HG02943 (cell line): ENCODE data around the gene GPR17.

ENCODE experiments used
- ATAC-seq: cut with Tn5 transposase; IDR thresholded peaks from one replicate; pipeline ENCODE4 v1.9.1; 2021; ENCODE audit warnings: mild to moderate bottlenecking, low read depth, moderate library complexity; ENCODE audit not compliant: unreplicated experiment

GPR17 gene

GRCh38 chr2:127628767-127629614, 17.0 kb upstream of the GPR17 start:
- ATAC-seq = no peak

GRCh38 chr2:127629637-127630036, 16.3 kb upstream of the GPR17 start:
- ATAC-seq = no peak

DNA sequence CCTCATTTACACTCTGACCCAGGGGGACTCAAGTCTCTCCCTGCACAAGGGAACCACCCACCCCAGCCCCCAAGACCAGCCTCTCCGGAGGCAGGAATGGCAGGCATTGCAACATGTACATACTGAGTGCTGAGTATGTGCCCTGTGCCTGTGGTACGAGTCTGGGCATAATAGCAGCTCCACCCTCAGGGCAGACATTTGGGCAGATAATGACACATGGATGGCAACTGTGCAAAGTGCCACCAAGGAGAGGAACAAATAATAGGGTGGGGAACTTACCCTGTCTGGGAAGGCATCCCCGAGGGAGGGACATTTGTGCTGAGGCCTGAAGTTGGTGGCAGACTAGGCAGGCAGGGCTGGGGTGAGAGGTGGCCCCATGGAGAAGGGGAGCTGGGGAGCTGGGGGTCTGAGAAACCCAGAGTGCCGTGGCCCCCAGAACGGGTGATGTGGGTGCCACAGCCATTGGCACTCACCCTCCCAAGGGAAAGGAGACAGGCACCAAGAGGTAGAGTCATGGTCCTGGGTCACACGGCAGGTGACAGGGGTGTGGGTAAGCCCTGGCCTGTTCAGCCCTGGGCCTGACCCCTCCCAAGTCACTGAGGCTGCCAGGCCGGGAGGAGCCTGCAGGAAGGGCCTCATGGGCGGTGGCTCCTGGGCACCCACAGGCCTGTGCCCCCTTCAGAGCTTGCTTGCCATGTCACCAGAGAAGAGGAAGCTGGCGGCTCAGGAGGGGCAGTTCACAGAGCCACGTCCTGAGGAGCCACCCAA, 15.7 kb upstream of the GPR17 start:
- no peak for ATAC-seq

DNA sequence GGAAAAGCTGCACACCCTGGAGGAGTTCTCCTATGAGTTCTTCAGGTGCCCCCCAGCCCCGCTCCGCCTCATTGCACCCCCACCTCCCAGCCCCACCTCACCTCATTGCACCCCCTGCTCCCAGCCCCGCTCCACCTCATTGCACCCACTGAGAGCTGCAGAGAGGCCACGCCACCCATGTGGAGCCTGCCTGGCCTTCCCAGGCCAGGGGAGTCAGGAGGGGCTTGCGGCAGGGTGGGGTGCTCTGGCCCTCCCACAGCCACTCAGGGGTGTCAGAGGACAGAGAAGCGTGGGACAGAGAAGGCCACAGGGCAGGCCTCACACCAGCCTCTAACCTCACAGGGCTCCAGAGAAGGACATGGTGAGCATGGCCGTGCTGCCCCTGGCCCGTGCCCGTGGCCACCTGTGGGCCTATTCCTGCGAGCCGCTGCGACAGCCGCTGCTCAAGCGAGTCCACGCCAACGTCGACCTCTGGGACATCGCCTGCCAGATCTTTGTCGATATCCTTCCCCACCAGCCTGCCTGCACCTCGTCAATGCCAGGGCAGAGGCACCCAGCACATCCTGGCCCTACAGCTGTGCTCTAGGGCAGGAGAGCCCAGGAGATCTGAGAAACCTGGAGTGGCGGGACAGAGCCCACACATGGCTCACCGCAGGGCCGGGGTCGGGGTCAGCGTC, 15.0 kb upstream of the GPR17 start:
- no peak for ATAC-seq

GRCh38 chr2:127631541-127631996, 14.4 kb upstream of the GPR17 start:
- ATAC-seq = no peak

DNA sequence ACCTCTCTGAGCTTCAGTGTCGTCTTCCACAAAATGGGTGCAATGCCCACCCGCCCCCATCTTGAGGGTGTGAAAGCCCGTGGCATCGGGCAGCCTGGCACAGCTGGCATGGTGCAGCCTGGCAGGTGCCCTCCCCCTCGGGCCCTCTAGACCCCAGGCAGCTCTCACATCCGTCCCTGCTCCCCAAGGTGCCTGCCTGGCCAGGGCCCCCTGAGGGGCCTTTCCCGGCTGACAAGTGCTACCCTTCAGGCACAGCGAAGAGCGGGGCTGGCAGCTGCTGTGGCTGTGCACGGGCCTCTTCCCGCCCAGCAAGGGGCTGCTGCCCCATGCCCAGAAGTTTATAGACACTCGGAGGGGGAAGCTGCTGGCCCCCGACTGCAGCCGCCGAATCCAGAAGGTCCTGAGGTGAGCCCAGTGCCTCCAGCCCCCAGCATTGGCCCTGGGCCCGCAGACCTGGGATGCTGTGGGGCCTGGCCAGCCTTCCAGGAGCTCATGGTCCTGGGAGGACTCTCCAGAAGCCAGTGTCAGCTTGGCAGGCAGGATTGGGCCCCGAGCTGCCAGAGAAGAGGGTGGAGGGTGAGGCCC, 13.9 kb upstream of the GPR17 start:
- ATAC-seq = no peak

DNA sequence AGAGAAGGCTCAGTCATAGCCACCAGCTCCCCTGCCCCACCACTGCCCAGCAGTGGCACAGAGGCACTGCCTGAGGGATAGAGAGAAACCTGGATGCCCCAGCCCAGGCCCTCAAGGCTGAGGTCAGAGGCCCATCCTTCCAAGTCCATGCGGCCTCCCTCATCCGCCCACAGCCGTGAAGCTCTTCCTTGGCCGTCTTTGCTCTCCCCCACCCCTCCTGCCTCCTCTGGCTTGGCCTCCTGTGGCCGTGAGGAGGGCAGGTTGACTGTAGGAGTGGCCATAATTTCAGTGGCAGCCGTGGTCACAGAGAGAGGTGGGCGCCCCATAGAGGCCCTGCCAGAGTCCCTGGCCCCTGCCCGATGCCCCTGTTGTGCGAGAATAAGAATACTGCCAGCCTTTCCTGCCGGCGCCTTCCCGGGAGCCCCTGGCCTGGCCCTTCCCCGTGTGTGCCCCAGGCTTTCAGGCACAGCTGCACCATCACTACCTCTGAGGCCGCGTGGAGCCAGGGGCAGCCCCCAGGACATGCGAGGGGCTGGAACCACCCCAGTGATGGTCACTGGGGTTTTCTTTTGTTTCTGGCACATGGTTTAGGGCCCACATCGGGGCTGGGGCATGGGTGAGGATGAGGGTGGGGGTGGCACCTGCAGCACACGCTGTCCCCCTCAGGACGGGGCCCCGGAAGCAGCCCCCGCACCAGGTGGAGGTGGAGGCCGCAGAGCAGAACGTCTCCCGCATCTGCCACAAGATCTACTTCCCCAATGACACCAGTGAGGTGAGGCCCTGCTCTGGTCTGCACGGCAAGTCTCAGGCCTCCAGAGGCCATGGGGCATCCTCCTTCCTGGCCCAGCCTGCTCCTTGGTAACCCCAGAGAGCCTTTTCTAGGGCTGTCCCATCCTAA, 13.1 kb upstream of the GPR17 start:
- no peak for ATAC-seq

GRCh38 chr2:127633556-127634065, 12.3 kb upstream of the GPR17 start:
- no peak for ATAC-seq

GRCh38 chr2:127634066-127634617, 11.8 kb upstream of the GPR17 start:
- ATAC-seq = no peak

- no peak for ATAC-seq
Measured at GRCh38 chr2:127634626-127635379, 11.2 kb upstream of the GPR17 start.

DNA sequence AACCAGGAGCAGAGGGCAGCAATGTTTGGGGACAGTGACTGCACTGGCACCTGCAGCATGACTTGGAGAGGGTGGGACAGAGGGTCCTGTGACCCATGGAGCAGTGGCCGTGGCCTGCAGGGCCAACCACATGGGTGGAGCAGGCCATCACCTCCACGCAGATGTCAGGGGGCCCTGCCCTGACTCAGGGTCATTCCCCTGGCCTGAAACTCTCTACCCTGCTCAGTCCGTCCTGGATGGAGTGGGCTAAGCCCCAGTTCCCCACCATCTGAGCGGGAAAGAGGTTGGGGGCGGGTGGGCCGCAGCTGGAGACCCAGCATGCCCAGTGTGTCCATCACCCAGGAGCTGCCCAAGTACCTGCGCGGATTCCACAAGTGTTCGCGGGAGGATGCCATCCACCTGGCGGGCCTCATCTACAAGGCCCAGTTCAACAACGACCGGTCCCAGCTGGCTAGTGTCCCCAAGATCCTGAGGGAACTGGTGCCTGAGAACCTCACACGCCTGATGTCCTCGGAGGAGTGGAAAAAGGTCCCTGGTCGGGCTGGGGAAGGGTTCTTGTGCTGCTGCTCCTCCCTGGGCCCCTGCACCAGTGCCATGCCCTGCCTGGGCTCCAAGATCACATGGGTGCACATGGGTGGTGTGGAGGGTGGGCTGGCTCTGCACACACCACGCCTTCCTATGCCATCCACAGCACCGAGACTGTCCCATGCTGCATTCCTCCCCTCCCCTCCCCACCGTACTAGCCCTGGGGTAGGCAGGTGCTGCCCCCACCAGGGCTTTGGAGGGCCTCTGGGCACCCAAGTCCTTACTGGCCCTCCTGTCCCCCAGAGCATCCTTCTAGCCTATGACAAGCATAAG, 10.3 kb upstream of the GPR17 start:
- ATAC-seq = no peak

DNA sequence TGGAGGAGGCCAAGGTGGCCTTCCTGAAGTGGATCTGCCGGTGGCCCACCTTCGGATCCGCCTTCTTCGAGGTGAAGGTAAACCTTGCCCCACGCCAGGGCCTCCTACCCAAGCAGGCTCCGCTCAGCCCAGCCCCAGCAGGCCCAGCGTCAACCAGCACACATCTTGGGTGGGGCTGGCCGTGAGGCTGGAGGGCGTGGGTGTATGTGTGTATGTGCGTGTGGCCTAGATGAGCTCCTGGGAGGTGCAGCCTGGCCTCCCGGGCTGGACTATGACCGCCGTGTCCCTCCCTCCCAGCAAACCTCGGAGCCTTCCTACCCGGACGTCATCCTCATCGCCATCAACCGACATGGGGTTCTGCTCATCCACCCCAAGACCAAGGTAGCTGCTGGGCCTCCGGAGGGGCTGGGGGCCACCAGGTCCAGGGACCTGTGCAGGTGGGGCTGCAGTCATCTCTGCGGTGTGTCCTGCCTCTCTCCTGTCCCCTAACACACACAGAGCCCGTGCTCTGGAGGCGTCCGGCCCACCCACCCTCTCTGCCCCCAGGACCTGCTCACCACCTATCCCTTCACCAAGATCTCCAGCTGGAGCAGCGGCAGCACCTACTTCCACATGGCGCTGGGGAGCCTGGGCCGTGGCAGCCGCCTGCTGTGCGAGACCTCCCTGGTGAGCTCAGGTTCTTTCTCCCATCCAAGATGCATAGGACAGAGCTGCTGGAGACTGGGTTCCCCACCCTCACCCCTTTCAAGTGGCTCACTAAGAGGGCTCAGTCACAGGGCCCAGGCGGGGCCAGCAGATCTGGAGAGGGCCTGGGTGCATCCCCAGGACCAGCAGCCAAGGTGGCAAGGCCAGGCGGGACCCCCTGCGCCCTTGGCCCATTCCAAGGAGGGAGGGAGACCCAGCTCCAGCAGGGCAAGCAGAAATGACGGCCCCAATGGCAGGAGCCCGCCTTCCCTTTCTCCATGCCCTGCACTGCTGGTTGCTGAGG, 9.4 kb upstream of the GPR17 start:
- no peak for ATAC-seq

DNA sequence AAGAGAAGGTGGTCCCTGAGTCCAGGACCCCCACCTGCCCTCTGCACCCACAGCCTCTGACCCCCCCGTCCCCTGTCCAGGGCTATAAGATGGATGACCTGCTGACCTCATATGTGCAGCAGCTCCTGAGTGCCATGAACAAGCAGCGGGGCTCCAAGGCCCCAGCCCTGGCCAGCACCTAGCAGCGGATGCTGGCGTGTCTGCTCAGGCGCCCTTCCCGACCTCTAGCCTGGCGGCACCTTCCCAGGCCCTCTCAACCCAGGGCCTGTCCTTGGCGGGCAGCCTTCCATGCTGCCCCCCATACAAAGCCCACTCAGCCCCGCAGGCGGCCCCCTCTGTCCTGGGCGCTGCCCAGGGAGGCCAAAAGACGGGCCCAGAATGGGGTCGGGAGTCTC, 8.7 kb upstream of the GPR17 start:
- ATAC-seq = no peak

- no peak for ATAC-seq
Measured at GRCh38 chr2:127637725-127638252, 8.2 kb upstream of the GPR17 start.

DNA sequence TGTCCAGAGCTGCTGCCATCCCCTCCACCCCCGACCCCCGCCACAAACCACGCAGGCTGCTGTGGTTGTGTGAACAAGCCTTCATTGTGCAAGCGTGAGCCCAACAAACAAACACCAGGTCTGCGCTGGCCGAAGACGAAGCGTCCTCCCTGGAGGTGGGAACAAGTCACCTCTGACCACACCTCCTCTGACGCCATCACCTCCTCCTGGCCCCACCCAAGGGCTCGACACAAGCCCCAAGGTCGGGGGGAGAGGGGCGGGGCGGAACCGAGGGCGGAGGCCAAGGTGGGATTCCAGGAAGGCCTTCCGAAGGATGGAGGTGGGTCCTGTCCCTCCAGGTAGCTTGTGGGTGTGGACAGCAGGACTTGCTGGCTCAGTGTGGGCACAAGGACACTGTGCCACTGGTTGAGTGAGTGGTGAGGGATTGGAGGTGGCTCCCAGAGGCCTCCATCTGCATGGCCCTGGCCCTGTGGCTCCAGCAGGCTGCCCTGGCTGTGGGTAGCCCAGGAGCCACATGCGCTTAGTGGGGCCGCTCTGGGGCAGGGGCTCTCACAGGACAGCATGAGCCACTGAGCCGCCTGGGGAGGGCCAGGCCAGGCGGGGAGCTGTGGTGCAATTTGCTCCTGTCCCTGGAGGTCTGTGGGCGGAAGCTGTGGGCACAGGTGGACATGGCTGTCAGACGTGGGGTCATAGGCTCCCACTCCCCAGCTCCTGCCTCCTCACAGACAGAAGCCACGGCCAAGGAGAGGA, 7.4 kb upstream of the GPR17 start:
- ATAC-seq = no peak

DNA sequence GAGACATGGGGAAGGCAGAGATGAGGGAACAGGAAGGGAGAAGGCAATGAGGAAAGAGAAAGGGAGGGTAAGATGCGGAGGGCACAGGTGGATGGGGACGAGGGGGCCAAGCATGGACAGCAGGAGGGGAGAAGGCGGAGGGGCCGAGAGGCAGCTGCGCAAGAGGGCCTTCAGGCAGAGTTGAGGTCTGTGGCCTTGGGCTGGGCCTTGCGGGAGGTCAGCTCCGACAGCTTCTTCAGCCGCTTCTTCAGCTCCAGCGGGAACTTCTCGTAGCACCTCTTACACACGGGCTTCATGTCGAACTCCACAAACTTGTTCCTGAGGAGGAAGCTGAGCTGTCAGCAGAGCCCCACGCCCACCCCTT, 6.9 kb upstream of the GPR17 start:
- ATAC-seq = no peak
